LHCN-M2 (cell line): ENCODE results near the gene ADAMTS8. TPM values are rescaled to one million over a fixed set of nuclear protein-coding genes. Genes with fewer than 3 reads are reported as not detected.
A peak's percentile ranks its signal among the peaks of the same experiment; 100 is the strongest.

Experiments used
- DNase-seq: peaks from one replicate; pipeline ENCODE4 v3.0.0-alpha.2; 2012; ENCODE audit warnings: low read depth
- total RNA-seq: library from RNA; depleted of rRNA; stranded (reverse); fragments of >200 nt; gene quantifications from 2 replicates; pipeline ENCODE4 v1.2.3, GENCODE V29; 2014

ADAMTS8 gene
- total RNA-seq, 1 experiment from 2014 or later = not detected

- DNase-seq = no peak
These were observed 29.2 kb downstream of the ADAMTS8 start for GRCh38 chr11:130399196-130399595.

- DNase-seq = no peak
These were observed 30.6 kb downstream of the ADAMTS8 start for GRCh38 chr11:130397780-130398179.

- no peak for DNase-seq
These were observed 31.4 kb downstream of the ADAMTS8 start for GRCh38 chr11:130396965-130397364.

GRCh38 chr11:130394615-130395014, 33.8 kb downstream of the ADAMTS8 start:
- no peak for DNase-seq

GRCh38 chr11:130391711-130392110, 36.7 kb downstream of the ADAMTS8 start:
- DNase-seq = no peak

GRCh38 chr11:130390071-130390758, 38.2 kb downstream of the ADAMTS8 start:
- DNase-seq = peak; percentile 59

GRCh38 chr11:130389335-130389935, 39.0 kb downstream of the ADAMTS8 start:
- DNase-seq = no peak

- no peak for DNase-seq
These were observed 39.7 kb downstream of the ADAMTS8 start for GRCh38 chr11:130388607-130389205.

GRCh38 chr11:130386056-130386455, 42.4 kb downstream of the ADAMTS8 start:
- no peak for DNase-seq

- DNase-seq = peak; percentile 97
These were observed 44.8 kb downstream of the ADAMTS8 start for GRCh38 chr11:130383344-130384211.

- DNase-seq = no peak
These were observed 47.1 kb downstream of the ADAMTS8 start for GRCh38 chr11:130381317-130381716.

- no peak for DNase-seq
These were observed 47.6 kb downstream of the ADAMTS8 start for GRCh38 chr11:130380778-130381177.

GRCh38 chr11:130379276-130379675, 49.1 kb downstream of the ADAMTS8 start:
- no peak for DNase-seq

- no peak for DNase-seq
These were observed 57.4 kb downstream of the ADAMTS8 start for GRCh38 chr11:130370845-130371590.

GRCh38 chr11:130369713-130370112, 58.7 kb downstream of the ADAMTS8 start:
- no peak for DNase-seq

- no peak for DNase-seq
These were observed 59.2 kb downstream of the ADAMTS8 start for GRCh38 chr11:130369141-130369691.

GRCh38 chr11:130359419-130359818, 69.0 kb downstream of the ADAMTS8 start:
- DNase-seq = no peak

GRCh38 chr11:130358398-130358797, 70.0 kb downstream of the ADAMTS8 start:
- DNase-seq = no peak
